Esophagus squamous epithelium (tissue), 5 donors: Measurements from ENCODE around the gene MYO7B. TPM values are rescaled to one million over a fixed set of nuclear protein-coding genes. Genes with fewer than 3 reads are reported as not detected.

Source experiments
- DNase-seq: peaks from one replicate; lab custom pipeline; 2025; lab: John Stamatoyannopoulos, UW
- H3K27ac ChIP-seq, 4 donors: fragments of 200-600 bp; sonication (generic); one replicate each; pipeline ENCODE4 v1.5.1; 2016 to 2019; ENCODE audit warnings: mild to moderate bottlenecking in 1 of 4
- H3K27me3 ChIP-seq, 4 donors: fragments of 200-600 bp; sonication (generic); 1 replicate in 3 of 4; 2 replicates in 1 of 4; pipeline versions ENCODE4 v1.5.1 to v1.6.0; 2017 to 2021; ENCODE audit warnings: antibody characterized with exemption in 1 of 4
- H3K36me3 ChIP-seq, 3 donors: fragments of 200-600 bp; sonication (generic); one replicate each; pipeline ENCODE4 v1.5.1; 2016 to 2019
- H3K4me1 ChIP-seq, 3 donors: fragments of 200-600 bp; sonication (generic); one replicate each; pipeline ENCODE4 v1.5.1; 2017 to 2019
- H3K4me3 ChIP-seq, 4 donors: fragments of 200-600 bp; sonication (generic); 1 replicate in 3 of 4; 2 replicates in 1 of 4; pipeline ENCODE4 v1.5.1; 2016 to 2019; ENCODE audit warnings: mild to moderate bottlenecking in 2 of 4, moderate library complexity in 1 of 4
- H3K9me3 ChIP-seq, 3 donors: fragments of 200-600 bp; sonication (generic); one replicate each; pipeline ENCODE4 v1.5.1; 2016 to 2019
- POLR2A ChIP-seq, 4 donors: fragments of 450-650 bp; IDR thresholded peaks; one replicate each; pipeline ENCODE4 v1.6.1; 2017; ENCODE audit warnings: antibody characterized with exemption in 4 of 4, mild to moderate bottlenecking in 4 of 4, moderate library complexity in 3 of 4
- WGBS, 2 donors: methylation state at CpG; one replicate each; pipeline ENCODE4 v1.1.5; 2018; 5-methylcytosine and 5-hydroxymethylcytosine counted together
- intact Hi-C: fragments of 100-400 bp; cut with DNase I; formaldehyde crosslinking; loops from one replicate; pipeline ENCODE4 v1.15.0; 2022
- total RNA-seq, 4 donors: library from RNA; depleted of rRNA; stranded (reverse); fragments of >200 nt; gene quantifications; one replicate each; pipeline ENCODE4 v1.1.0, GENCODE V29; 2016
- TF ChIP-seq, protein P1 (sequence below), 6 experiments: fragments of 450-650 bp in 4 of 6; fragments of 200-600 bp in 2 of 6; sonication (generic) in 2 of 6; IDR thresholded peaks; one replicate each; pipeline ENCODE4 v1.5.1; 2016 to 2019; ENCODE audit warnings: antibody characterized with exemption in 6 of 6, mild to moderate bottlenecking in 4 of 6, moderate library complexity in 4 of 6
- donor health status: DM: yes; HTN: yes; CAD: no.

The MYO7B gene
- total RNA-seq, 4 donors from 2014 or later = 0.19 TPM; not detected in 3

DNA sequence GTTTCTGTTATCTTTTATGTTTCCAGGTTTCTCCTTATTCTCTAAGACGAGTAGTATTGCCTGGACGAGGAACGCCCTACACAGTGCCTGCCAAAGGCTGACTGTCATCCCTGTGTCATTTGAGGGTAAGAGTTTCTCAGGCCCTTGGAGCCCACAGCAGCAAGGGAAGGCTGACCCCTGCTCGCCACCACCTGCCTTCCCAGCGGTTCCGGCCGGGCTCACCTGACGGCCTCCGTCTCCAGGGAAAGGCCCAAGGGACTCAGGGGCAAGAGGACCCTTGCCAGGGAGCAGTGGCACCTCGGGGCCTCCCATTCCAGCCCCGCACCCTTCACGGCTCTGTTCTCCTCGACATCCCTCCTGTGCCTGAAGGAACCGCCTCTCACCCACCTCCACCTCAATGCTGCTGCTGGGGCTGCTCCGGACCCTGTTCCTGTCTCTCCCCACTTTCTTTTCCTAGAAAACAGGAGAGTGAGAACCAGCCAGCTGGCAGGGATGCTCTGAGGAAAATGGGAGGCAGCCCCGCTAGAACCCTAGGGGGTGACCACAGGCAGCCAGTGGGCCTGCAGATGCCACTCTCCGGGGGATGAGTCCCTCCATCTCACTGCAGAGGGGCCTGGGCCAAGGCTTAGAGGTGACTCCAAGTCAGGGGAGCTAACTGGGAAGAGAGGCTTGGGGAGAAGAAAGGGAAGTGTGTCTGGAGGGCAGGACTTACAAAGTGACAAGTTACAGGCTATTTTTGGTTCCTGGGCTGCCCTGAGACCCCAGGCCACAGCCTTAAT, 138.0 kb downstream of the MYO7B start:
- intact Hi-C loops = no loop called here
- peaks cover 3 to 66% (median 7%) of the 10 kb centered on the region in 3 donors for H3K4me1 ChIP-seq
- H3K4me3 ChIP-seq = peak overlapping the region; percentile 55 to 79 (median 66)
- H3K27ac ChIP-seq = peak overlapping the region; percentile 81 to 95 (median 88)
- peaks cover 0 to 60% (median 0%) of the 10 kb centered on the region in 4 donors for H3K27me3 ChIP-seq
- no peaks in the 10 kb centered on the region for H3K9me3 ChIP-seq
- no peaks in the 10 kb centered on the region for H3K36me3 ChIP-seq
- TF ChIP-seq, protein P1, sequence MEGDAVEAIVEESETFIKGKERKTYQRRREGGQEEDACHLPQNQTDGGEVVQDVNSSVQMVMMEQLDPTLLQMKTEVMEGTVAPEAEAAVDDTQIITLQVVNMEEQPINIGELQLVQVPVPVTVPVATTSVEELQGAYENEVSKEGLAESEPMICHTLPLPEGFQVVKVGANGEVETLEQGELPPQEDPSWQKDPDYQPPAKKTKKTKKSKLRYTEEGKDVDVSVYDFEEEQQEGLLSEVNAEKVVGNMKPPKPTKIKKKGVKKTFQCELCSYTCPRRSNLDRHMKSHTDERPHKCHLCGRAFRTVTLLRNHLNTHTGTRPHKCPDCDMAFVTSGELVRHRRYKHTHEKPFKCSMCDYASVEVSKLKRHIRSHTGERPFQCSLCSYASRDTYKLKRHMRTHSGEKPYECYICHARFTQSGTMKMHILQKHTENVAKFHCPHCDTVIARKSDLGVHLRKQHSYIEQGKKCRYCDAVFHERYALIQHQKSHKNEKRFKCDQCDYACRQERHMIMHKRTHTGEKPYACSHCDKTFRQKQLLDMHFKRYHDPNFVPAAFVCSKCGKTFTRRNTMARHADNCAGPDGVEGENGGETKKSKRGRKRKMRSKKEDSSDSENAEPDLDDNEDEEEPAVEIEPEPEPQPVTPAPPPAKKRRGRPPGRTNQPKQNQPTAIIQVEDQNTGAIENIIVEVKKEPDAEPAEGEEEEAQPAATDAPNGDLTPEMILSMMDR (IDR thresholded peaks at IDR 0.05) = no peak
- TF ChIP-seq POLR2A (IDR thresholded peaks at IDR 0.05) = no peak
- 62 to 90% methylated on average over 2 to 8 of the region's 17 CpGs for WGBS, 2 donors
- no peak for DNase-seq

DNA sequence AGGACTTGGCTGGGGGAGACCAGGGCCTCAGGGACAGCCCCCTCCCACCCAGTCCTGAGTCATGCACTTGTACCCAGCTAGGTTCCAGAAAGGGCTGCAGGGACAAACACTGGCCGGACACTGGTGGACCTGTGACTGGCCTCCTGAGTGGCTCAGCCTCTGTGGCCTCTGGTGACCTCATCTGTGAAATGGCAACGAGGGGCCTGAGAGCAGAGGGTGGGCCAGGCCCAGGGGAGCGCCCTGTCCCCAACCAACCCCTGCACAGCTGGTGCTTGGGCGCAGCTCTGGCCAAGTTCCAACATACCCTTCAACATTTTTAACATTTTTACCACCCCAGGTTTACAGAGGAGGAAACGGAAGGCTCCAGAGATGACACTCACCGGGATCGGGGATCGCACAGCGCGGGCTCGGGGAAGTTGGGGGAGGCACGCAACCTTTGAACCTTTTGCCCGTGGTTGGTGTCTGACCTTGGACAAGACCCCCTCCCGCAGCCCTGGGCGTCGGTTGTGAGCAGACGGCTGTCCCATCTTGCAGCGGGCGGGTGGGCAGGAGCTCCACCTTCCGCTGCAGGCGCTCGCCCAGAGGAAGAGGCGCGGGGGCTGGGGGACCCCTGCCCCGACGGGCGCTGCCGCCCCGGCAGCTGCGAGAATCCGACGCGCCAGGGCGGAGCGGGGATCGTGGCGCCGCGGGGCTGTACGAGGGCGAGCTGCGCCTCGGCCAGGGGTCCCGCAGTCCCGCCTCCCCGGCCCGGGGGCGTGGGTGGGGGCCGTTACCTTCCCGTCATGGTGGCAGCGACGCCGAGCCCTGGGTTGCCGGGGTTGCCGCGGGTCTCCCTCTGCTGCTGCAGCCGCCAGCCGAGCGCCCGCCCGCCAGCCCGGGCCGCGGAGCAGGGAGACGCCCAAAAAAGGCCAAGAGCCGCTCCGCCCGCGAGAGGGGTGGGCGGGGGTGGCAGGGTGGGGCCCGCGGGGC, 139.0 kb downstream of the MYO7B start:
- 11 to 40% methylated on average over 5 to 7 of the region's 72 CpGs for WGBS, 2 donors
- H3K27ac ChIP-seq = peak overlapping the region; percentile 81 to 95 (median 88)
- peak overlapping the region; percentile 55 to 79 (median 66) for H3K4me3 ChIP-seq
- peak in 2 of 4 donors; percentile 23 to 25 for TF ChIP-seq POLR2A (IDR thresholded peaks at IDR 0.05)
- TF ChIP-seq, protein P1 (IDR thresholded peaks at IDR 0.05) = no peak
- H3K27me3 ChIP-seq = peaks cover 0 to 60% (median 0%) of the 10 kb centered on the region in 4 donors
- no peak for DNase-seq
- H3K36me3 ChIP-seq = no peaks in the 10 kb centered on the region
- H3K9me3 ChIP-seq = no peaks in the 10 kb centered on the region
- intact Hi-C loops = no loop called here
- peaks cover 3 to 61% (median 7%) of the 10 kb centered on the region in 3 donors for H3K4me1 ChIP-seq

DNA sequence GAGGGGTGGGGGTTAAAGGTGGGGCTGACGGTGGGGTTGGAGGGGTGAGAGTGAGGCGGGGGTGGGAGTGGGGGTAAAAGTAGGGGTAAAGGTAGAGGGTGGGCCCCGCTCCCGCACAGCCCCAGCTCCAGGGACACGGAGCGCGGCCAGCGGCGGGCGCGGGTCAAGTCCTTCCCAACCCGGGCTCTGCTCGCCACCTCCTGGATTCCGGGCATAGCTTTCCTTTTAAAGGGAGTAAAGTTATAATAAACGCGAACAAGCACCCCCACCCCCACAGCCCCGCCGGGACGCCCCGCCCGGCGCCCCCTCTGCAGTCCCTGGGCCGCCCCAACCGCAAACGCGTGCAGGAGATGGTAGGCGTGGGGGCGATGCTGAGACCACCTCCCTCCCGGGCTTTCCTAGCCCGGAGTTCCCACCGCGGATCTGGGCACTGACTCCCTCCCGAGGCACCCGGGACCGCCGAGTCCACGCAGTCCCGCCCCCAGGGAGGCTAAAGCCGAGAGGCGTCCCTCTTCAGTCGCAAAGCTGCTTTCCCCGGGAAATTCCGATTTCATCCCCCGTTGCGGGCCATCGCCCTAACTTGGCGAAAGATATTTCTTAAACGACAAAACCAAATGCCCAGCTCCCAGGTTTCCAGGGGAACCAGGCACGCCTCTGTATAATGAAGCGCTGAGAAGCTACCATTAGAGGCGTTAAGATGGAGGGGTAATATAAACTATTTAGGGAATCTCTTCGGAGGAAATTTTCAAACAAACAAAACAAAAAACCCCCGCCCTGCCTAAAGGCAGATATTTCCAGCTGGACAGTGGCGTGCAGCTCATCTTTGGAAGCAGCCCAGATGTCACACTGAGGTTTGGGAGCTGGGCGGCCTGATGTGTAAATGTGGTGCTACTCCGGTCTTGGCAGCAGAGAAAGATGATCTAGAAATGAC, 140.1 kb downstream of the MYO7B start, which contains the start of gene LIMS2:
LIMS2 (minus strand) TSS at position 200 of the 931 bp plus-strand sequence. CDS start 506 bp downstream, outside the sequence.
- DNase-seq = no peak
- intact Hi-C loops = no loop called here
- H3K27ac ChIP-seq = peak within 1 kb of the TSS; percentile 81 to 95 (median 88)
- no peaks in the 10 kb centered on the region for H3K9me3 ChIP-seq
- H3K4me1 ChIP-seq = peaks cover 3 to 65% (median 7%) of the 10 kb centered on the region in 3 donors
- peaks cover 0 to 60% (median 0%) of the 10 kb centered on the region in 4 donors for H3K27me3 ChIP-seq
- TF ChIP-seq, protein P1 (IDR thresholded peaks at IDR 0.05) = no peak
- TF ChIP-seq POLR2A (IDR thresholded peaks at IDR 0.05) = no peak
- WGBS, 2 donors = 10 to 17% methylated on average over 24 of the region's 56 CpGs
- no peaks in the 10 kb centered on the region for H3K36me3 ChIP-seq
- H3K4me3 ChIP-seq = peak within 1 kb of the TSS; percentile 55 to 79 (median 66)

DNA sequence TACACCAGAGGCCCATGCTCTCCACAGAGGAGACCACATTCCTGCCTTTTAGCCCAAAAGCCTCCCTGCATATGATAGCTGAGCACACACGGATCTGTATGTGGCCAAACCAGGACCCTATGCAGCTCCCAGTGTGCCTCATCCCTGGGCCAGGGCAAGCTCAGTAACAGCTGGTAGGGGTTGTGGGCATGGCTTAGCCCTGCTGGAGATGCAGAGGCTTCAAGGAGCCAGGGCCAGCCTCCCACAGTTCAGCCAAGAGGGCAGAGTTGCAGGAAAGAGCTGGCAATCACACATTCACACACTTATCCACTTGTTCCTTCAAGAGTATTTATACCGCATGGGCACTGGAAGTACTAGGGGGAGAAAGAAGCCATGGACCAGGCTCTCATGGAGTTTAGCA, 141.4 kb downstream of the MYO7B start:
- Histone ChIP-seq H3K27me3 (peaks cover 0 to 55% (median 0%) of the 10 kb centered on the region in 4 donors), H3K36me3 (no peaks in the 10 kb centered on the region), H3K27ac (no peak overlapping the region), H3K9me3 (no peaks in the 10 kb centered on the region), H3K4me3 (no peak overlapping the region), H3K4me1 (peaks cover 11 to 65% (median 11%) of the 10 kb centered on the region in 3 donors)
- intact Hi-C loops = no loop called here
- no peak for TF ChIP-seq POLR2A (IDR thresholded peaks at IDR 0.05)
- TF ChIP-seq, protein P1 (IDR thresholded peaks at IDR 0.05) = no peak
- DNase-seq = no peak
- 71 to 86% methylated on average over 2 of the region's 2 CpGs for WGBS, 2 donors
